NCI-H69 (cell line): Measurements from ENCODE around the gene LY86.
"Not testable (repeated sequence)": the region's sequence is repeated elsewhere in the genome, so short reads cannot be mapped to it uniquely, and the experiment has no call there.

Experiments
- DNase-seq: peaks from one replicate; lab custom pipeline; 2025; lab: John Stamatoyannopoulos, UW

Gene LY86

DNA sequence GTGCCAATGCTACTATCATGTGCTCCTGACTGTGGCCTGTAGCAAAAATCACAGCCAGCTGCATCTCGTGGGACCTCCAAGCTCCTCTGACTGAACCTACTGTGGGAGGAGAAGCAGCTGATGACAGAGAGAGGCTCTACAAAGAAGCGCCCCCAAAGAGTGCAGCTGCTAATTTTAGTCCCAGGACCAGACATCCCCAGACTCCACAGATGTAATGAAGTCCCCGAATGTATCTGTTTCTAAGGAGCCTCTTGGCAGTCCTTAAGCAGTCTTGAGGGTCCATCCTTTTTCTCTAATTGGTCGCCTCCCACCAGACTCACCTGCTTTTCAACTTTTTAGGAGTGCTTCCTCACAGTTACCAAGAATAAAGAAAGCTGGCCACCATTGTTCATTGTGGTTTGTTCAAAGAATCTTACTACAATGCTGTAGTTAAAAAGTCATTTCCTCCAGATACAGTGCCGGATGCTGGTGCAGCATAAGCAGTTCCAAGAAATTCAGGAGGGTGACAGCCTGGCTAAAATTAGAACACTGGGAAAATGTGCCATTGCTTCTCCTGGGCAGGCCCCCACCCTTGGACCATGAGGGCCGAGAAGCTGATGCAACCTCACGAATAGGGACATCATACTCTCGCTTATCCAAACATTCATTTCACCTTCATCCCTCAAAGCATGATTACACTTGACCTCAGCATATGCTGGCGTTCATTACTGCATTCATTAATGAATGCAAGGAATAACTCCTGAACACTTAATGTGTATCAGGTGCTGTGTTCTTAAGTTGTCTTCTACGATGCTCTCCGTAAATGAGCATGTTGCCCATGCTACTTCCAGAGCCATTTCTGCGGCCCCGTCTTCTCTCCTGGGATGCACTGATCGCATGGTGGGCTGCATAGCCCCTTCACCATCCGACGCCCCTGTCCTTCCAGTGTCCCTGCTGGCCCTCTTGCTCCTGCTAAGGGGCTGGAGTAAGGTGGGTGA is 66.4 kb downstream of the LY86 start:
- no peak for DNase-seq

DNA sequence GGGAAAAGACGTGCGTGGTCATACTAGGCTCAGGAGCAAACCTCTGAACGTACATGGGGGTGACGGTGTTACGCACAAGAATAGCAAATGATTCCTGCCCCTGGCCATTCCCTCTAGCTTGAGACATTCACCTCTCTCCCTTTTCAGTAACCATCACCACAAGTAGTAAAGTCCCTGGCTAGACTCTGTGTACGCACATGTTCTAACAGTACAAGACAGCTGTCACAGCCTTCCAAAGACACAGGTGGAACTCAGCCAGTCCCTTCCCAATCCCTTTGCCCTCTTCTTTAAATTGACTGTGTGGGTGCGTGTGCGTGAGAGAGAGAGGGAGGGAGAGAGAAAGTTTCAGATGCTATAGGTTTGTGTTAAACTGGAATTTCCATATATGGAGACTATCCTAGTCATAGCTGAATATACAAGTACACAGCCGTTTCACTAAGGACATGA is 67.3 kb downstream of the LY86 start:
- no peak for DNase-seq

DNA sequence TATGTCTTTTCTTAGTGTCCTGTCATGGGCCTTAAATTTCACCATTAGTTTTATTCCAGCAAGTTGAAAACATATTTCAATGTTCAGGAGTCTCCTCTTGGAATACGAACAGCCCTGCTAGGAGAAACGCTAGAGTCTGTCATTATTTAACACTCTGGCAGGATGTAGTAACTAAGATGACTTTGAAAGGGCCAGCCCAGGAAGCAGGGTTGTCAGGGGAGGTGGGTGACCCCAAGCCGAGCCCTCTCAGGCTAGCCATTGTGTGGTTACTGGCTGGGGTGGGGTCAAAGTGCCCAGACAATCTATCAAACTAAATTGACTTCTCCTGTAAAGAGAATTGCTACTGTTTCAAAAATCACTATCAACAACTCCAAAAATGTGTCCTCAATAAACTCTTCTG is 67.8 kb downstream of the LY86 start:
- no peak for DNase-seq

DNA sequence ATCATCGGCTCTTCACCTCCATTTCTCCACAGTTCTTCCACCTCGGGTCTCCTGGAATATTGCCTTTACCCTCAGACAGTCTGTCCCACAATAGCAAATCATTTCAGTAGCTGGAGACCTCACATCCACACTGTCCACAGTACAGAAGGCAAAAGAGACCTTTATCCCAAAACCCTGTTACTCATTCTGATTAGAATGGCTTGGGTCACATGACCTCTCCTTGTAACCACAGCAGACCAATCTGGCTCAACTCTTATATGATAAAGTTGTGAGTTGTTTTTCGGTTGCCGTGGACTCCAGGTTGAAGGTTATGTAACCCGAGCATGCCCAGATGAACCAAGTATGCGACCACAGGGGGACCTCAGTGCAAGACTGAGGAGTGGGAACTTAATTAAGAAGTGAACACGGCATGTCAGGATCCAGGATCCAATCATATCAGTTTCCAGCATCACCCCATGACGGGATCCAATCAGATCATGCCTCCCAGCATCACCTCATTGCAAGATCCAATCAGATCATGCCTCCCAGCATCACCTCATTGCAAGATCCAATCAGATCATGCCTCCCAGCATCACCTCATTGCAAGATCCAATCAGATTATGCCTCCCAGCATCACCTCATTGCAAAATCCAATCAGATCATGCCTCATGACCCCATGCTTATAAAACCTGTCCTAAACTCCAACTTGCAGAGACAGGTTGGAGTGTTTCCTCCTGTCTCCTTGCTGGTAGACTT is 68.7 kb downstream of the LY86 start:
- no peak for DNase-seq

DNA sequence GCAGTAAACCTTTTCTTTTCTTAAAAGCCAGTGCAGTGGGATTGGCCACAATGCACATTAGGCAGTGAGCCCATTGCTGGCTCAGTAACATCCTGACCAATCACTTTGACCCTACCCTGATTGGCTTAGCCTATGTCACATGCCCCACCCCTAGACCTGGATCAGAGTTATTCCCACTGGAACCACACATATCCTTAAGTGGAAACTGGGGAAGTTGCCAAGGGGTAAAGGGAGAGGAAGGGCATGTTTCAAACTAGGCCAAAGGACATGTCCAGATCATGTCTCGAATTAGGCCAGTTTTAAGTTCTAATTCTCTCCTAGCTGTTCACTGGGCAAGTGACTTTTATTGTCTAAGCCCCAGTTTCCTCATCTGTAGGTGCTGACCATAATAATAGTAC is 69.3 kb downstream of the LY86 start:
- DNase-seq: no peak

DNA sequence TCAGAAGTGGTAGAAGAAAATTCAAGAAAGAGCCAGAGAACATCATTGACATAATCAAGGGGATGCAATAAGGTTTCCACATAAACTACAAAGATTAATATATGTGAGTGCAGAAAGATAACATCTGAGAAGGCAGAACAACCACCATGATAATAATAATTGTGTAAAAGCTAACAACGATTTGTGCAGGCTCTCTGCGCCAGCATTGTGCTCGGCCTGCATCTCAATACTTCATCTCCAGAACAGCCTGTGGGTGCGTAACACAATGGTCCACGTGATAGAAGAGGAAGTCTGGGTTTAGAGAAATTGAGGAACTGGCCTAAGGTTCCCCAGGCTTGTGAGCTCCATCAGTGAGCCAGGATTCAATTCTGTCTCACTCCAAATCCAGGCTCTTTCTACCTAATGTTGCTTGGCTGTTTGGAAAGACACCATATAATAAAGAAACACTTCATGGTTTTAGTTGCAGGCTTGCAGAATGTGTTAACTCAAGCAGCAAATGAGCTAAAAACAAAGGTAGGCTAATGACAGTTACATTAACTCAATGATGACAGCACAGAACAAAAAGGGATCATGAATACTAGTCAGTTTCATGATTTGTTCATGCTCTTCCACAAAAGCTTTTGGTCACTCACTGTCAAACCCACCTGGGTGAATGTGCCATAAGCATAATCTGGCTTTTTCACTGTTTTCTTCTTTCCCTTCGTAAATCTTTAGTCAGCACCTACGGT is 71.2 kb downstream of the LY86 start:
- DNase-seq: peak; percentile 34

DNA sequence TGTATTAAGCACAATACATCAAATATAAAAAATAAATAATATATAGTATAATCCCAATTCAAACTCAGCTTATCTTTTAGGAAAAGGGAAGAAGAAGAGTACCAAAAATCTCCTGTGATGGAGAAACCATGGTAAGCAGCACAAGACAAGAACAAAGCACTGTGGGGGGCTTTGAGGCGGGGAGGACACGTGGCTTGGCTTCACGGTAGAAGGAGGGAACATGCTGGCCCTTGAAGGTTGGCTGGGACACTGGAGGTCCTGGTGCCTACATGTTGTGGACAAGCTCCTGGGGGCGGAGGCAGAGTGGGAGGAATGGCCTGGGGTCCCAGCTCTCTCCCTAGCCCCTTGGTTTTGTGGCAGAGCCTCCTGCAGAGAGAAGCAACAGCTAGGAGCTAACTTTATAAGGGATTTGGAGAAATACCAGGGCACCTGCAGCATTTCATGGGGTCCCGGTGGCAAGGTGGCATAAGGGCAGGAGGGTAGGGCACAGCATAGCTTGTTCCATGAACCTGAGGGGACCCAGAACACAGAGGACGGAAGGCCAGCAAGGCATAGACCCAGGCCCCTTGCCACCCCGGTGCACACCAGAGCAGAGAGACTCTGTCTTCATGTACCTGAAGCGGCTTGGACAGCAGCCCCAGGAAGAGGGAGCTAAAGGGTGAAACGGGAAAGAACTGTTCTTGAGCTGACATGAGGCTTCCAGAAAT is 72.0 kb downstream of the LY86 start:
- peak; percentile 58 for DNase-seq

DNA sequence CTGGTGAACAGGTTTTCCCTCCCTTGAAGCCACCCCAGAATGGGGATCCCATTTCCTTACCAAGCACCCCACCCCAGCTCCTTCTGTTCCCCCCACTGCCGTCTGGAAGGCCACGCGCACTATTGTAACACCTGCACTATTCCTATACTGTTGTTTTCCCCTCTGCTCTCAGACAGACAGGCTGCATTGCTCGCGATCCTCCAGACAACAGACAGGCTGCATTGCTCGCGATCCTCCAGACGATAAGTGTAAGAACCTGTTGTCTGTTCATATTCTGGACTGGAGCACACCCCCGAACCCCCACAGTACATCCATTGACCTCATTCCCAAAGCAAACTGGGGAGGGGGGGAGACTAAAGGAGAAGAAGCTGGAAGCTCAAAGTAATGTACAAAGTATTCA is 72.7 kb downstream of the LY86 start:
- peak; percentile 70 for DNase-seq

DNA sequence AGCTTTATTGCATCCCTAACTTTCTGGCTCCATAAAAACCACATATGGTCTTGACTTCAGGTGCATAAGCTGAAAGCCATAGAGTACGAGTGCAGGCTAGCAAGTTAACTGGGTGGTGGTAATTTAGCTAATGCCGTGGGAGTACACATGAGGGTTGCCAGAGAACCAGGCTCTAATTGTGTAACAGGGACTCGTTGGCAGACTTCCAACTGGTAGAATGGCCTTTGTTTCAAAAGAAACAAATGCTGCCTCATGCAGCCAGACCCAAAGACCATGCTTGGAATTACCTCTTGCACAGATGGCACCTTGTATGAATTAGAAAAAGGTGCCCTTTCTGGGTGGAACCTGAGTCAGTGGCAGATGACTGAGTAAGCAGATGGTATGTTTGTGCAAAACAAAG is 73.2 kb downstream of the LY86 start:
- DNase-seq: peak; percentile 99

DNA sequence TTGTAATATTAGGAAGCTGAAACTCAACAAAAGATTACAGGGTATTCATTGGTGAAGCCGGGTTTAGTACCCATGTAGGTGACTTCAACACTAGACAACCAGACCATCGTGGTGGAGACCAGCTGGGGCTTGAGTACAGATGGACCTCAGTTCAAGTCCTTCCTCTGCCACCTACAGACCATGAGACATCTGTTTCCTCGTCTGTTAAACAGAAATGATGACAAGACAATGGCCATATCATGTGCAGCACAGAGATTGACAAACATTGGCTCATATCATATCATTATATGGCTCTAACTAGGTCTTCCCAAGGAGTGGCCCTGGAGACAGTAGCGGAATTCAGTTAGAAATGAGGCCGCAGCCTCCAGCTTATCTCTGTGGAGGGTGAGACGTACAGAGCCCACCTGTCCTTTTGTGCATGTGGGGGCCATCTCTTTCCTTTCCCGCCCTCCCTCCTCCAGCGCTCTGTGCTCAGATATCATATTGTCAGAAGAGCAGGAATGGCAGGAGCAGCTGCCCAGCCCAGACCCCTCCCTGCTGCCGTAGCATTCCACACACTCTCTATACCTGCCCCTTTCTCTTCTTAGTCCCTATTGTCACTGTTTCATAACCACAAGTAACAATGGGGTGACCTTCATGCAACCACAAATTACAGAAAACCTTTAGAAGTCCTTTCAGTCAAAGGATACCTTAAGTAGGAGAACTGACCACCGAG is 75.1 kb downstream of the LY86 start:
- DNase-seq: peak; percentile 29

DNA sequence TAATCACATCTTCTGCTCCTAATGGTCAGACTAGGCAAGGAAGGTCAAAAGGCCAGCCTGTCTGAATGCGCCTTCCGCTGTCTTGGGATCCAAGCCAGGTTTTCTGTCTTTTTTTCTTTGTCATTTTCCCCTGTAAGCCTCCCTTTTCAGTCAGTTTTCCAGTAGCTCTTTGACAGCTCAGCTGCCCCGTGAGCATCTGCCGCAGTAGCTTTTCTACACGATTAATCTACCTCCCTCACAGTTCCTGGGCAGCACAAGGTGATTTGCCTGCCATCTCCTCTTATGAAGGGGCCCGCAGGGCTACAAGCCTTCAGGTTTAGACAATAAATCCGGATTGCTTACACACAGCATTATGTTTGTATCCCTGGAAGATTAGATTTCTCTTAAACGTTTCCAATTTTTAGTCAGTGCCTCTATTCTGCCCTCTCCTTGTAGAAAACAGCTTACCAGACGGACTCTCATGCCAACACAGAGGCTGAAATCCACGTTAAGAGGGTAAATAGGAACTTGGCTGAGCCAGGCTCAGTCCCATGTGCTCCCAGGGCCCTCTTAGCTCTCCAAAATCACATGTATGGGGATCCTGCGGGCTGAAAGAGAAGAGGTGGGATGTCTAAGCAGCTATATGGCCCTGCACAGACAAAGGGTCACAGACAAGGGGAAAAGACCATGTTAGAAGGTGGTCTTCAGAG is 77.2 kb downstream of the LY86 start:
- peak; percentile 62 for DNase-seq

DNA sequence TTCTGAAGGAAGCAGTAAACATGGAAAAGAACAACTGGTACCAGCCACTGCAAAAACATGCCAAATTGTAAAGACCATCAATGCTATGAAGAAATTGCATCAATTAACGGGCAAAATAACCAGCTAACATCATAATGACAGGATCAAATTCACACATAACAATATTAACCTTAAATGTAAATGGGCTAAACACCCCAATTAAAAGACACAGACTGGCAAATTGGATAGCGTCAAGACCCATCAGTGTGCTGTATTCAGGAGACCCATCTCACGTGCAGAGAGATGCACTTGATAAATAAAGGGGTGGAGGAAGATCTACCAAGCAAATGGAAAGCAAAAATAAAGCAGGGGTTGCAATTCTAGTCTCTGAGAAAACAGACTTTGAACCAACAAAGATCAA is 81.6 kb downstream of the LY86 start:
- not testable (repeated sequence) for DNase-seq

DNA sequence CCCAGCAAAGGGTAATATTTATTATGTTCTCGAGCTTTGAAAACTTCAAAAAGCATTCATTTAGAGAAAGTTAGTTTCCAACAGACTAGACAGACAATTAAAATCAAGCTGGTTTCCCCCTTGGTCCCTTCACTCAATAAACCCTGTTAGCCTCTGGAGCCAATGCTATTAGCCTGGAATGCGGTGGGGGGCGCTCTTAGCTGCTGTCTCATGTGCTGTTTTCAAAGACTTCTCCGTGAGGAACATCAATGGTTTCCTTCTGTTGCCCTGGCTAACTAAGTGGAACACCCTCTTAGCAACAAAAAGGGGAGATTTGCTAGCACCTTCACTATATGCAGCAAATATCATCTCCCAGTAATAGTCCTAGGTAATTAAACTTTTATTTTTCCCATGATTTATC is 86.4 kb downstream of the LY86 start:
- DNase-seq: peak; percentile 48

DNA sequence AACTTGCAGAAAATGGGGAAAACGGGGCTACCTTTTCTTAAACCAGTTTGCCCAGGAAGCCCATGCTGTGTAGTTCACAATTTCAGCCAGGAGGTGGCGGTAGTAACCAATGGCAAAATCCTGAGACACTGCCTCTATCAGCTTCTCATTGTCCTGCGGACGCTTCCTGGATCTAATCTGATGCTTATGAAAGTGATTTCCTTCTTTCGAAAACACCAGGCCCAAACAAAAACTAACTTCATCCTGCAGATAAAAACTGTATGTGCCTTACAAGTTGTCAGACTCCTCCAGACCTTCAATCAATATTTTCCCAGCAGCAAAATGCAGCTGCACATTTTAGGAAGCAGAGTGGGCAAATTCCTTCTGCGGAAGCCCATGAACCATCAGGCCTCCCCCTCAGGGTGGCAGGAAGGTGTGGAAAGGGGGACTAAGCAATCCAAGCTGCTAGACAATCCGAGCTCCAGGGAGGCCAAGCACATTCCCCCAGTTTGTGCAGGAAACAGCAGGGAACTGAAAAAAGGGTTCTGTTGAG is 88.5 kb downstream of the LY86 start:
- peak; percentile 80 for DNase-seq

DNA sequence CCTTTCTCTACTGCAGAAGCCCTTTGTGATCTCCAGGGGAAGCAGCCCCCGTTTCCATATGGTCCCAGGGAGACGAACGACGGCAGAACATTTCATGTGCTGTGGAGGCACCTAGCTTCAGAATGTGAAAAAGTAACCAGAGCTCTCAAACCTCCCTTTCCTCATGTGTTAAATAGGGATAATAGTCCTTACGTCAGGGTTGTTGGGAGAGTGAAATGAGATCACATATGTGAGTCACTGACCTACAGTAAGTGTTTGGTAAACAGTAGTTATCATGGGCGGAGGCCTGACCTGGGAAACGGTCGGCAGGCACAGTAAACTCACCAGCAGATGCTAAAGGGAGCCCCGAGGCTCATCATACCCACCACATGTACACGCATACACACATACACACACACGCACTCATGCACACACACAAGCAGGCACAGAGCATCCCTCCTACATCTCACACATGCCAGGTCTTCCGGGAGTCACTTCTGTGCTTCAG is 89.7 kb downstream of the LY86 start:
- peak; percentile 96 for DNase-seq

DNA sequence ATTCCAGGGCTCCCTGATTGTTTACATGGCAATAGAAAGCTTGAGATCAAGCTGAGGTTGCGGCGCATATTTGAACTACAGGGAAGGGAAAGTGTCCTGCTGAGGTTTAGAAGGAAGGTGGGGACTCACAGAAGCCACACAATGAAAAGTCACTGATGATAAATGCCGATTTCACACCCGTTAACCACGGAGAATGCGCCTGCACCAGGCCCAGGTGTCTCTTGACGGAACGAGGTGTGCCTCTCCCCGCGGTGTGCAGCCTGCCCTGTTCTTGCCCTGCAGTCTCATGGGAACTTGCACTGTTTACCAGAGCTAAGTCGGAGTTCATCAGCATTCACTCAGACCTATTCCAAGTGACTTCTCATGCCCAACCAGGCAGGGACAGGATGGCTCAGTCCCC is 90.3 kb downstream of the LY86 start:
- peak; percentile 94 for DNase-seq

DNA sequence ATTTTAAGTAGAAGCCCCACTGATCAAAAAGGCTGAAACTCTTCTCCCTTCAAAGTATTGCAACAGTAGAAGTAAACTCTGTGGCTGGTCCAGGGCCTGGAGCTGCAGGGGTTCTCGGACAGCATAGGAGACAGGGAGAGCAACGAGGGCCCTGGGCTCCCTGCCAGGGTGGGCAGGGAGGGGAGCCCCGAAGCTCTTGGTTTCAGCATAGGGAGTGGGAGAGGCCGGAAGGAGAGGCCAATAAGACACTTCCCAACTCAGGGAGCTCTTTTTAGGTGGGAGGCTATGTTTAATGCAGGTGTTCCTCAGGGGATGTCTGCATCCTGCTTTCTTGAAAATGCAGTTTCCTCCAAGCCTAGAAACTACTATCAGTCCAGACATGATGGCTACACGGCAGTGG is 91.1 kb downstream of the LY86 start:
- DNase-seq: peak; percentile 14

DNA sequence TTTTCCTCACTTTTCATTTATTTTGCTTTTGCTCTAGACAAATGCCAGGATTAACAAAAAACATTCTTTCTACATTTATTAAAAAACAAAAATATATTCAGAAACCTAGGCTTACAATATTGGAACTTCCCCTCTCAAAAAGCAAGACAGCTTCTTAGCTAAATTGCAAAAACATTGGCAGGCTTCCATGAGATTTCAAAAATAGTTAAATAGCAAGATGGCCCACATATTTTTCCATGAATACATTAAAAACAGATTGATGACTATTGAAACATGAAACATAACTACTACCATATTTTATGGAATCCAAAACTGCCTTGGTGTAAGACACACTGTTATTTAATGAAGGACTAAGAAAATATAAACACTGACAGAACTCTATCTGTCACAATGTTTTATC is 92.0 kb downstream of the LY86 start:
- peak; percentile 8 for DNase-seq

DNA sequence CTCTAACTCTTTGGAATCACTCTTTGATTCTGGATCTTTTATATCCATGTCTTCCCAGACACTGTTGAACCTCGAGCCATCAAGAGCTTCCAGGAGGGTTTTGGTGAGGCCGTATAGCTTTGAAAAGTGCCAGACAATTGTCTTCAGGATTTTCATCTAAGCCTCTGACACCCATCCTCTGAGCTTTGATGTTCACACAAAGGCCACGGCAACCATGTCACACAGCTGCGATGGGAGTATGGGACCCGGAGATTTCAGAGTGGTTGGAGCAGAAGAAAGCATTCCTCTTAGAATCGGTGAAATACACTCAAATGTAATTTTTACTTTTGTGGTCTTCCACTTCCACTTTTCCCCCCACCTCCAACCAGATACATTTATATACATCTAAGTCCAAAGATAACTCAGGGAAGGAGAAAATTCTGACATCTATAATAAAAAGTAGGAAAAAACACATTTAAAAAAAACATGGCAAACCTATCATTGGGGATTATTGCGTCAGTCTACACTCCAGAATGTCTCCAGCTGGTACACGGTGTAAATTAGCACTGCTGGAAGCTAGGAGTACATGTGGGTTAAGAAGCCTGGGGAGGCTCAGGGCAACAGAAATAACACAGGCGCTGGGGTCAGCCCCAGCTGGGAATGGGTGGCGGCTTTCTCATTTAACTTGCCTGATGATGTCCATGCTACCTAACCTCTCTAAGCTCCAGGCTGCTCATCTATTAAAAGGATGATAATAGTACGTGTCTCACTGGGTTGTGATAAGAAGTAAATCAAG is 92.7 kb downstream of the LY86 start:
- peak; percentile 72 for DNase-seq
